Endometrial microvascular endothelial cells (primary cell): ENCODE results near the gene EYA2. TPM values are rescaled to one million over a fixed set of nuclear protein-coding genes. Genes with fewer than 3 reads are reported as not detected.

Experiments used
- in situ Hi-C: cut with HindIII; loops from 2 replicates; pipeline ENCODE4 v1.10.0; 2017; ENCODE audit warnings: low sequenced_read_pairs, low pct_unique_long_range_greater_than_20kb; ENCODE audit errors: inconsistent ontology term
- total RNA-seq: library from RNA; depleted of rRNA; stranded (reverse); fragments of >200 nt; gene quantifications from one replicate; pipeline ENCODE4 v1.2.3, GENCODE V29; 2015; ENCODE audit errors: inconsistent ontology term

The EYA2 gene
- total RNA-seq, 1 donor from 2014 or later = not detected

DNA sequence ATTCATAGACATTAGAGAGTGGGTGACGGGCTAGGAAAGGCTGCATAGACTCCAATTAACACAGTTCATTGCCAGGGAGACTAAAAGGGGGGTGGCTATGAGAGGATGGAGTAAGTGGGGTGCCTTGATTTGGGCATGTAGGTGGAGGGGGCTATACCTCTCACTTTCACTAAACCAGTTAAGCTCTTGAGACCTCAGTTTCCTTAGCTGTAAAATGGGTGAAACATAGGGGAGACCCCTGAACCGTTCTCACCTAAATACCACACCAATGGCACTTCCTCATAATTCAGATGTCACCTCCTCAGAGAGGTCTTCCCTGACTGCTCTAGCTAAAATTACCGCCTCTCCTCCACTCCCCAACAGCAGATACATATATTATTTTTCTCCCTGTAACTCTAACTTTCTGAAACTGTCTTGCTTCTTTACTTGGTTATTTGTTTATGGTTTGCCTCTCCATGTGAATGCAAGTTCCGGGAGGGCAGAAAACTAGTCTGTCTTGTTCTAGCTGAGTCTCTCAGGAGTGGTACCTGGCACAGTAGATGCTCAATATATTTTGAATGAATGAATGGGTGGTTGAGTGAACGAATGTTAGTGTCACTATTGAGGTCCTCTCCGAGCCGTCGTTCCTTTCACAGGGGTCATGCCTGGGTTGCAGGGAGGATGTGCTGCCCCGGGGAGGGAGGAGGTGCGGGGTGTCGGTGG, 615 bp upstream of the EYA2 start:
- in situ Hi-C loops = no loop called here

- in situ Hi-C loops = no loop called here
These were observed 595 bp downstream of the EYA2 start for GRCh38 chr20:46894971-46895905.

GRCh38 chr20:46895906-46896242, 1.2 kb downstream of the EYA2 start:
- in situ Hi-C loops = no loop called here

GRCh38 chr20:46897328-46897880, 2.8 kb downstream of the EYA2 start:
- in situ Hi-C loops = no loop called here

GRCh38 chr20:46898423-46898822, 3.8 kb downstream of the EYA2 start:
- in situ Hi-C loops = no loop called here

GRCh38 chr20:46899621-46900020, 5.0 kb downstream of the EYA2 start:
- in situ Hi-C loops = no loop called here

DNA sequence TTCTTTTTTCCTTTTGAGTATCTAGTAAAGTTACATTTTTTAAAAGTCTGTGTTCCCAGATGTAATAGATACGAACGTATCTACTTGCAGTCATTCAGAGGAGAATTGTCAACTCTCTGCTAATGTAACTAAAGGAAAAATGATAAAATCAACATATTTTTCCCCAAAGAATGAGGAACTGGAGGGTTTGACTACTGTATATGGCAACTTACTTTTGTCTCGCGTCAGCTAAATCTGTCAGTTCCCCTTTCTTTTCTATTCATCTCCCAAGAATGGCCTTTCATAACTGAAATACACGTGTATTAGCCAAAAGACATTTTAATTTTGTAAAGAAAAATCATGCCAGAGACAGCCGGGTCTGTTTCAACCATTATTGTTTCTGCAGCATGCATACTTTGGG, 5.4 kb downstream of the EYA2 start:
- in situ Hi-C loops = no loop called here

GRCh38 chr20:46900826-46901225, 6.2 kb downstream of the EYA2 start:
- in situ Hi-C loops = no loop called here

- in situ Hi-C loops = no loop called here
These were observed 7.0 kb downstream of the EYA2 start for GRCh38 chr20:46901638-46902037.

- in situ Hi-C loops = no loop called here
These were observed 8.6 kb downstream of the EYA2 start for GRCh38 chr20:46903256-46903655.

DNA sequence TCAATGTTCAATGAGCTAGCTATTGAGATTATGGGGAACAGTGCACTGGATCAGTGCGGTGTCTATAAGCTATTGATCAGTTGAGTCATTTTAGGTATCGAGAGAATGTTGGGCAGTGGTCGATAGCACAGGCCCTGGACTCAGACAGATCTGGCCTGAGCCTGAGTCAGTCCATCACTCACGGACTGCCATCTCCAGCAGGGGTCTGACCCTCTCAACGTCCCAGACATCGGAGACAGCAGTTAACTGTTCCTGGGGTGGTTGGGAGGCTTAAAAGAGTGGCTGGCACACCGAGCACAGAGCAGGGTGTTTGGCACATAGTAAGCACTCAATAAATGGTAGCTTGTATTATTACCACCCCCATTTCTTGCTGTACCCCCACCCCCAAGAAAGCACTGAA, 9.3 kb downstream of the EYA2 start:
- in situ Hi-C loops = no loop called here

GRCh38 chr20:46905364-46906125, 10.9 kb downstream of the EYA2 start:
- in situ Hi-C loops = no loop called here

DNA sequence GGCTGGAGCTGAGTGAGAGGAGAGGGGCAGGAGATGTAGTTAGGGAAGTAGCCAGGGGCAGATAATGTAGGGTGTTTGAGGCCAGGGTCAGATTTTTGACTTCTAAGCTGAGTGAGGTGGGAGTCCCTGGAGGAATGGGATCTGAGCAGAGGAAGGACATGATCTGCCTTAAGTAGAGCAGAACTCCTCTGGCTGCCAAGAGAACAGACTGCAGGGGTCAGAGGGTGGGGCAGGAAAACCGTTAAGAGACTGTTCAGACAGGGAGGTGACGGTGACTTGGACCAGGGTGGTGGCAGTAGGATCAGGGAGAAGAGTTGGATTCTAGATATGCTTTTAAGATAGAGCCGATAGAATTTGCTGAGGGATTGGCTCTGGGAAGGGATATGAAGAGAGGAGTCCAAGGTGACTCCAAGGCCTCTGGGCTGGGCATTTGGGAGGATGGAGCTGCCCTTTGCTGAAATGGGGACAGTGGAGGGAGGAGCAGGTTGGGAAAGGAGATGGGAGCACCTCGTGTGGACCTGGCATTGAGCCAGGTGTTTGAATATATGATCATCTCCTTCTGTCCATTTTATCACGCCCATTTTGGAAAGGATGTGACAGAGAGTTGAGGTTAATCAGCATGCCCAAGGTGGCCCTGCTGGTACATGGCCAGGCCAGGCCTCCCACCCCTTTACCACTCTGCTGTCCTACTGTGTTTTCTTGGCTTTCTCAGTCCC, 18.8 kb downstream of the EYA2 start:
- in situ Hi-C loops = no loop called here

DNA sequence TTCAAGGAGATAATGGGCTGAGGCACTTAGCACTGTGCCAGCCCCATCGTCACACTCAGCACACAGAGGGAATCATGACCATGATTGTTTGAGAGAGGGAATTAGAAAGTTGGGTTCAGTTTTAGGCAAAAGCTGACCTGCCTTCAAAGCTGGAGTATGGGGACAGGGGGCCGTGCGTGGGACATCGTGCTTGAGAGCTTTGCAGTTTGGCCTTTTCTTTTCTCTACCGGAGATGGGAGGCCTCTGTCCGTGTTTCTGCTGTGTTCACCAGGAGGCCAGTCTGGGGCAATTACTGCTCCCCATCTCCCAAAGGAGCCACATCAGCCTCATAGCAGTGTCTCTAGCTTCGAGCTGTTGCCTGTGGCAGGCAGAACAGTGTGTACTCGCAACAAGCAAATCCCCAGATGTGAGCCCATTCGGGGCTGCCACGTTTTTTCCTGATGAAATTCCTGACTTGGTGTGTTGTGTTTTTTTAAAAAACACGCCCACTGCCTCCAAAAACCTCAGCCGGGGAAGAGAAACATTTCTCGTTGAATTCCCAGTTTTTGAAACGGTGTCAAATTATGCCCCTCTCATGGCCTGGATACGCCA, 20.2 kb downstream of the EYA2 start:
- in situ Hi-C loops = no loop called here

GRCh38 chr20:46915575-46916257, 21.1 kb downstream of the EYA2 start:
- in situ Hi-C loops = no loop called here

DNA sequence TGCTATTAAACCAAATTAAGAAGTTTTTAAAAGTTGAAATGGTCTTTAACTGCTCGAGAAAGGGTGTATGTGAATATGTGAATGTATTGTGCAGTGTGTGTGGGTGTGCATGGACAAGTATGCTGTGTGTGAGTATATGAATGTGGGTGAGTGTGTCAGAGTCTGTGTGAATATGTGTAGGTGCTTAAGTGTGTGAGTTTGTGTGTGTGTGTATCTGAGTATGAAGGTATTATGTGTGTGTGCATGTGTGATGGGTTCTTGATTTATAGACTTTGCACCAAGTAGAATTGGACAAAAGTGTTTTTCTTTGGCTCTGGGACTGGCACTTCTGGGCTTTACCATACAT, 21.6 kb downstream of the EYA2 start:
- in situ Hi-C loops = no loop called here

- in situ Hi-C loops = no loop called here
These were observed 22.5 kb downstream of the EYA2 start for GRCh38 chr20:46917155-46917554.

DNA sequence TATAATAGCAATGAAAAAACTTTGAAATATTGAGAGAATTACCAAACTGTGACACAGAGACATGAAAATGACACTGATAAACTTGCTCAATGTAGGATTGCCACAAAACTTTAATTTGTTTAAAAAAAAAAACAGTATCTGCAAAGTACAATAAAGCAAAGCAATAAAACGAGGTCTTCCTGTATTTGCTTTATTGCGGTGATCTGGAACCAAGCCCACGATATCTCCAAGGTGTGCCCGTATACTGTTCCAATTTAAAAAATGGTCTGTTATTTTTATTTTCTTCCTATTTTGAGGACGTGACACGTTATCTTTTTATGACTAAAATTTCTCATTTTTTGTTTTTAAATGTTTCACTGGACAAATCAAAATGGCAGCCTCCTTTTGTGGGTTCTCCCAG, 25.5 kb downstream of the EYA2 start:
- in situ Hi-C loops = no loop called here
